SK-N-SH (cell line): Measurements from ENCODE around the gene FBXL15. TPM values are rescaled to one million over a fixed set of nuclear protein-coding genes. Genes with fewer than 3 reads are reported as not detected.

Source experiments
- CTCF ChIA-PET: fragments of 300-600, 350-600 bp; formaldehyde crosslinking; extraction: SDS; loops from one replicate; lab custom pipeline; 2021; lab: Yijun Ruan, JAX
- POLR2A ChIA-PET: fragments of 350-600 bp; sonication (Branson Sonifier 250); formaldehyde crosslinking; extraction: SDS; loops from one replicate; lab custom pipeline; 2020; ENCODE audit warnings: antibody characterized with exemption, inconsistent platforms; lab: Yijun Ruan, JAX
- DNase-seq: peaks from one replicate; pipeline ENCODE4 v3.0.0; 2012
- H2AFZ ChIP-seq: fragments of 200-600 bp; sonication (generic); 2 replicates; pipeline ENCODE4 v1.8.1; 2016; ENCODE audit warnings: antibody characterized with exemption, mild to moderate bottlenecking, low read depth
- H3F3A ChIP-seq: fragments of 200-600 bp; sonication (generic); replicated peaks from 2 replicates; pipeline ENCODE3; 2016; ENCODE audit warnings: antibody characterized with exemption, mild to moderate bottlenecking; ENCODE audit not compliant: insufficient read depth
- H3K27ac ChIP-seq, 2 experiments: fragments of 200-500 bp in 1 of 2; fragments of 200-600 bp in 1 of 2; sonication (Bioruptor generic) in 1 of 2; sonication (generic), shearing (Covaris generic) in 1 of 2; 2 replicates each; pipeline versions ENCODE4 v1.5.1 to v1.6.1; 2014 to 2016; ENCODE audit warnings: low read depth in 2 of 2, inconsistent platforms in 1 of 2, low read length in 1 of 2, mild to moderate bottlenecking in 1 of 2, mixed read lengths in 1 of 2
- H3K27me3 ChIP-seq: fragments of 200-600 bp; sonication (generic), shearing (Covaris generic); 2 replicates; pipeline ENCODE4 v1.6.1; 2016; ENCODE audit warnings: mixed run types; ENCODE audit not compliant: insufficient read depth
- H3K36me3 ChIP-seq, 2 experiments: fragments of 200-500 bp in 1 of 2; fragments of 200-600 bp in 1 of 2; sonication (Bioruptor generic) in 1 of 2; sonication (generic) in 1 of 2; replicated peaks in 1 of 2; 2 replicates each; pipeline versions ENCODE3 to v1.5.1; 2014 to 2016; ENCODE audit warnings: low read length in 1 of 2, mild to moderate bottlenecking in 1 of 2; ENCODE audit not compliant: insufficient read depth in 2 of 2, control insufficient read depth in 1 of 2
- H3K4me1 ChIP-seq, 2 experiments: fragments of 200-500 bp in 1 of 2; fragments of 200-600 bp in 1 of 2; sonication (Bioruptor generic) in 1 of 2; sonication (generic), shearing (Covaris generic) in 1 of 2; 2 replicates each; pipeline versions ENCODE4 v1.5.1 to v1.6.1; 2014 to 2016; ENCODE audit warnings: low read depth in 1 of 2, low read length in 1 of 2, mixed run types in 1 of 2; ENCODE audit not compliant: insufficient read depth in 2 of 2, control insufficient read depth in 1 of 2
- H3K4me2 ChIP-seq: fragments of 200-600 bp; sonication (generic), shearing (Covaris generic); 2 replicates; pipeline ENCODE4 v1.6.1; 2017; ENCODE audit warnings: mixed run types
- H3K4me3 ChIP-seq, 2 experiments: fragments of 200-500 bp in 1 of 2; fragments of 200-600 bp in 1 of 2; sonication (Bioruptor generic) in 1 of 2; sonication (generic), shearing (Covaris generic) in 1 of 2; 2 replicates each; pipeline versions ENCODE4 v1.5.1 to v1.8.1; 2014 to 2016; ENCODE audit warnings: low read depth in 2 of 2, inconsistent platforms in 1 of 2, low read length in 1 of 2, mild to moderate bottlenecking in 1 of 2, mixed read lengths in 1 of 2, moderate library complexity in 1 of 2
- H3K79me2 ChIP-seq: fragments of 200-600 bp; sonication (generic); 2 replicates; pipeline ENCODE4 v1.8.1; 2017; ENCODE audit warnings: mild to moderate bottlenecking; ENCODE audit not compliant: insufficient read depth
- H3K9ac ChIP-seq: fragments of 200-600 bp; sonication (generic); 2 replicates; pipeline ENCODE4 v1.6.1; 2017; ENCODE audit warnings: mixed run types
- H3K9me2 ChIP-seq: fragments of 200-600 bp; sonication (generic); 2 replicates; pipeline ENCODE4 v1.6.1; 2017; ENCODE audit warnings: mixed run types
- H3K9me3 ChIP-seq: fragments of 200-600 bp; sonication (generic); 2 replicates; pipeline ENCODE4 v1.6.1; 2017; ENCODE audit warnings: mixed run types, mild to moderate bottlenecking, moderate library complexity
- H4K20me1 ChIP-seq: fragments of 200-600 bp; sonication (generic); 2 replicates; pipeline ENCODE4 v1.6.1; 2017; ENCODE audit warnings: mild to moderate bottlenecking, mixed run types; ENCODE audit not compliant: insufficient read depth
- CTCF ChIP-seq: fragments of 200-600 bp; sonication (generic); IDR thresholded peaks from 2 replicates; pipeline ENCODE4 v1.6.1; 2017; ENCODE audit warnings: antibody characterized with exemption, mild to moderate bottlenecking, moderate library complexity
- ELF1 ChIP-seq: IDR thresholded peaks from 2 replicates; pipeline ENCODE4 v1.4.0; 2012
- EP300 ChIP-seq, 2 experiments: IDR thresholded peaks; 2 replicates each; pipeline versions ENCODE4 v1.4.0 to v1.6.1; 2012; ENCODE audit warnings: borderline replicate concordance in 1 of 2, low read depth in 1 of 2, low read length in 1 of 2
- FOXJ3 ChIP-seq: sonication (generic); formaldehyde crosslinking; IDR thresholded peaks from 2 replicates; pipeline ENCODE4 v1.5.1; 2020; ENCODE audit warnings: mild to moderate bottlenecking, missing genetic modification reagents
- GABPA ChIP-seq: IDR thresholded peaks from 2 replicates; pipeline ENCODE4 v1.4.0; 2012; ENCODE audit warnings: low read depth, mild to moderate bottlenecking
- GATA2 ChIP-seq: sonication (generic); formaldehyde crosslinking; IDR thresholded peaks from 2 replicates; pipeline ENCODE4 v1.5.0; 2020; ENCODE audit warnings: mild to moderate bottlenecking, missing genetic modification reagents
- IRF3 ChIP-seq: fragments of 150-350 bp; IDR thresholded peaks from 2 replicates; pipeline ENCODE4 v1.6.1; 2016; ENCODE audit warnings: mild to moderate bottlenecking, low read depth, low read length
- MEF2A ChIP-seq: IDR thresholded peaks from 2 replicates; pipeline ENCODE4 v1.4.0; 2012; ENCODE audit warnings: low read depth, borderline replicate concordance
- MXI1 ChIP-seq: IDR thresholded peaks from 2 replicates; pipeline ENCODE4 v1.6.1; 2012; ENCODE audit warnings: mild to moderate bottlenecking, low read depth, low read length, improper control_type of control experiment
- NRF1 ChIP-seq: IDR thresholded peaks from 2 replicates; pipeline ENCODE4 v1.6.1; 2012; ENCODE audit warnings: low read depth, mild to moderate bottlenecking, low read length
- PBX3 ChIP-seq: IDR thresholded peaks from 2 replicates; pipeline ENCODE4; 2012
- RAD21 ChIP-seq: IDR thresholded peaks from 2 replicates; pipeline ENCODE4 v1.6.1; 2012; ENCODE audit warnings: mild to moderate bottlenecking, low read length
- RCOR1 ChIP-seq: fragments of 150-350 bp; IDR thresholded peaks from 2 replicates; pipeline ENCODE4 v1.6.1; 2017; ENCODE audit warnings: antibody characterized with exemption, low read length
- REST ChIP-seq: IDR thresholded peaks from 2 replicates; pipeline ENCODE4 v1.6.1; 2012; ENCODE audit warnings: mild to moderate bottlenecking, low read depth, low read length, moderate library complexity
- RXRA ChIP-seq: IDR thresholded peaks from 2 replicates; pipeline ENCODE4 v1.4.0; 2012; ENCODE audit warnings: low read depth, mild to moderate bottlenecking, borderline replicate concordance
- TCF12 ChIP-seq: IDR thresholded peaks from 2 replicates; pipeline ENCODE4 v1.4.0; 2012
- YY1 ChIP-seq: IDR thresholded peaks from 2 replicates; pipeline ENCODE4 v1.4.0; 2012; ENCODE audit warnings: low read depth, mild to moderate bottlenecking
- WGBS: methylation state at CpG from one replicate; pipeline ENCODE4 v1.1.6; 2017; ENCODE audit warnings: low lambda C conversion rate; 5-methylcytosine and 5-hydroxymethylcytosine counted together
- polyA plus RNA-seq, 3 experiments: library from polyadenylated mRNA; depleted of rRNA; stranded (reverse); fragments of >200 nt; gene quantifications; 2 replicates each; pipeline ENCODE4 v1.2.3, GENCODE V29; 2012

FBXL15 gene
- polyA plus RNA-seq, 1 of the 3 experiments (the other 2 are of a cell fraction): 17.2 TPM

- POLR2A ChIA-PET: interaction anchor here (1.2 kb wide), 1 partner anchor 23 kb away, joined by 5 read pairs; the partner anchor contains the start of gene FBXL15
- 93% methylated on average over 14 of the region's 14 CpGs for WGBS
Measured at GRCh38 chr10:102397222-102398171, 23.1 kb upstream of the FBXL15 start.

GRCh38 chr10:102398172-102399020 lies 22.2 kb upstream of the FBXL15 start:
- ChIA-PET POLR2A (interaction anchor here (1.2 kb wide), 3 partner anchors 22 to 80 kb away, joined by 3 to 5 read pairs (median 3); partner anchors contain the start of genes CUEDC2 and FBXL15), CTCF (interaction anchor here (1.1 to 16.5 kb wide), 24 partner anchors 9 to 241 kb away, joined by 3 to 359 read pairs (median 7); partner anchors contain the start of genes ACTR1A, C10orf95, ELOVL3 and FBXL15)
- H3K4me3 ChIP-seq: no peak overlapping the region
- no peaks in the 10 kb centered on the region for H3K27me3 ChIP-seq
- no peak overlapping the region for H3K27ac ChIP-seq
- DNase-seq: no peak
- no peak overlapping the region for H2AFZ ChIP-seq
- no peaks in the 10 kb centered on the region for H3K36me3 ChIP-seq
- 0 out of 2 replicates have a peak overlapping the region, but pooled peaks have one; percentile 89 for H3K4me2 ChIP-seq
- H4K20me1 ChIP-seq: no peaks in the 10 kb centered on the region
- peaks cover 5% of the 10 kb centered on the region; the same call in 1 of the 2 replicates for H3K79me2 ChIP-seq
- no peaks in the 10 kb centered on the region for H3K9me3 ChIP-seq
- peaks cover 0 to 23% of the 10 kb centered on the region in 2 experiments; a peak in 1 of 4 replicates for H3K4me1 ChIP-seq
- H3K9ac ChIP-seq: no peak overlapping the region
- no peaks in the 10 kb centered on the region for H3K9me2 ChIP-seq
- H3F3A ChIP-seq: peaks cover 3% of the 10 kb centered on the region
- WGBS: 92% methylated on average over 21 of the region's 21 CpGs
- TF ChIP-seq TCF12: no peak
- no peak for TF ChIP-seq MEF2A
- no peak for TF ChIP-seq CTCF
- no peak for TF ChIP-seq ELF1
- no peak for TF ChIP-seq IRF3
- TF ChIP-seq PBX3: no peak
- TF ChIP-seq RAD21: no peak
- no peak for TF ChIP-seq REST
- TF ChIP-seq GATA2: no peak
- TF ChIP-seq RXRA: no peak
- no peak for TF ChIP-seq NRF1
- no peak for TF ChIP-seq RCOR1
- no peak for TF ChIP-seq YY1

More at GRCh38 chr10:102397222-102398171, 23.1 kb upstream of the FBXL15 start:
- H3K9ac ChIP-seq: no peak overlapping the region
- no peaks in the 10 kb centered on the region for H4K20me1 ChIP-seq
- peaks cover 3% of the 10 kb centered on the region for H3F3A ChIP-seq
- CTCF ChIA-PET: interaction anchor here (0.6 to 16.5 kb wide), 8 partner anchors 10 to 242 kb away, joined by 3 to 359 read pairs (median 28); partner anchors contain the start of genes ELOVL3, FBXL15 and PSD
- peaks cover 5% of the 10 kb centered on the region; the same call in 1 of the 2 replicates for H3K79me2 ChIP-seq
- no peaks in the 10 kb centered on the region for H3K9me3 ChIP-seq
- H3K27ac ChIP-seq: no peak overlapping the region
- no peaks in the 10 kb centered on the region for H3K9me2 ChIP-seq
- H2AFZ ChIP-seq: no peak overlapping the region
- TF ChIP-seq RAD21 (no peak), YY1 (no peak), GATA2 (no peak), FOXJ3 (CRISPR knock-in tag) (no peak), GABPA (no peak), MXI1 (no peak), EP300 (IDR thresholded peaks at IDR 0.05; ENCODE audit: borderline replicate concordance in 1 of 2, low read depth in 1 of 2, low read length in 1 of 2) (no peak)
- TF ChIP-seq, all 33 proteins: peak for 0
- Histone ChIP-seq H3K27me3 (no peaks in the 10 kb centered on the region), H3K4me2 (no peak overlapping the region), H3K4me1 (peaks cover 0 to 23% of the 10 kb centered on the region in 2 experiments; a peak in 1 of 4 replicates), H3K4me3 (no peak overlapping the region), H3K36me3 (no peaks in the 10 kb centered on the region)
- no peak for DNase-seq
